AG10803 (cell line): ENCODE data around the gene TCTA.

Experiments
- DNase-seq: peaks from one replicate; pipeline ENCODE4 v3.0.0; 2010; ENCODE audit warnings: low read depth
- H3K4me3 ChIP-seq: 2 replicates; pipeline ENCODE4 v1.5.1; 2011; ENCODE audit warnings: mild to moderate bottlenecking, low read length, control low read depth
- CTCF ChIP-seq: conservative IDR thresholded peaks from 2 replicates; pipeline ENCODE4 v1.5.1; 2011; ENCODE audit warnings: mild to moderate bottlenecking, low read length, control low read depth, inconsistent platforms

TCTA gene

GRCh38 chr3:49410846-49411534 lies 1.2 kb upstream of the TCTA start:
- TF ChIP-seq CTCF = no peak
- H3K4me3 ChIP-seq = peak overlapping the region; percentile 85
- DNase-seq = no peak

- DNase-seq = peak; percentile 36
- H3K4me3 ChIP-seq = peak overlapping the region; percentile 85
- TF ChIP-seq CTCF = no peak
Observed at GRCh38 chr3:49411535-49411967, 672 bp upstream of the TCTA start.

- no peak for DNase-seq
- TF ChIP-seq CTCF = no peak
- H3K4me3 ChIP-seq = peak overlapping the region; percentile 95
Observed at GRCh38 chr3:49412632-49413337, 562 bp downstream of the TCTA start.

GRCh38 chr3:49413338-49413734 lies 1.1 kb downstream of the TCTA start:
- no peak for DNase-seq
- TF ChIP-seq CTCF = no peak
- peak overlapping the region; percentile 95 for H3K4me3 ChIP-seq

GRCh38 chr3:49414753-49415152 lies 2.5 kb downstream of the TCTA start:
- no peak for TF ChIP-seq CTCF
- H3K4me3 ChIP-seq = no peak overlapping the region
- DNase-seq = no peak

GRCh38 chr3:49415931-49416601 lies 3.8 kb downstream of the TCTA start:
- TF ChIP-seq CTCF = no peak
- DNase-seq = no peak
- no peak overlapping the region for H3K4me3 ChIP-seq
